SJCRH30 (cell line): ENCODE results near the gene S1PR2. TPM values are rescaled to one million over a fixed set of nuclear protein-coding genes. Genes with fewer than 3 reads are reported as not detected.
A peak's percentile ranks its signal among the peaks of the same experiment; 100 is the strongest.
"Not testable (repeated sequence)": the region's sequence is repeated elsewhere in the genome, so short reads cannot be mapped to it uniquely, and the experiment has no call there.

ENCODE experiments used
- DNase-seq, 2 experiments: peaks; one replicate each; pipeline ENCODE4 v3.0.0-alpha.2; 2015 to 2020
- H3K27ac ChIP-seq: fragments of 250-450 bp; sonication (Bioruptor Pico); 2 replicates; pipeline ENCODE4 v1.5.1; 2020; ENCODE audit warnings: mild to moderate bottlenecking, moderate library complexity
- H3K27me3 ChIP-seq: fragments of 250-450 bp; sonication (Bioruptor Pico); 2 replicates; pipeline ENCODE4 v1.5.1; 2020; ENCODE audit warnings: mild to moderate bottlenecking, moderate library complexity
- H3K36me3 ChIP-seq: fragments of 250-450 bp; sonication (Bioruptor Pico); 2 replicates; pipeline ENCODE4 v1.5.1; 2020; ENCODE audit warnings: mild to moderate bottlenecking, moderate library complexity
- H3K4me1 ChIP-seq: fragments of 250-450 bp; sonication (Bioruptor Pico); 2 replicates; pipeline ENCODE4 v1.5.1; 2020; ENCODE audit warnings: mild to moderate bottlenecking, moderate library complexity
- H3K4me3 ChIP-seq: fragments of 250-450 bp; sonication (Bioruptor Pico); 2 replicates; pipeline ENCODE4 v1.5.1; 2020; ENCODE audit warnings: mild to moderate bottlenecking, moderate library complexity
- H3K9me3 ChIP-seq: fragments of 250-450 bp; sonication (Bioruptor Pico); replicated peaks from 2 replicates; pipeline ENCODE4 v1.5.1; 2020; ENCODE audit warnings: mild to moderate bottlenecking, moderate library complexity
- total RNA-seq: library from RNA; depleted of rRNA; stranded (reverse); fragments of >200 nt; shearing (Covaris generic); gene quantifications from 2 replicates; pipeline ENCODE4 v1.2.3, GENCODE V29; 2014

The S1PR2 gene
- total RNA-seq, 1 experiment from 2014 or later, result 7.4 TPM

DNA sequence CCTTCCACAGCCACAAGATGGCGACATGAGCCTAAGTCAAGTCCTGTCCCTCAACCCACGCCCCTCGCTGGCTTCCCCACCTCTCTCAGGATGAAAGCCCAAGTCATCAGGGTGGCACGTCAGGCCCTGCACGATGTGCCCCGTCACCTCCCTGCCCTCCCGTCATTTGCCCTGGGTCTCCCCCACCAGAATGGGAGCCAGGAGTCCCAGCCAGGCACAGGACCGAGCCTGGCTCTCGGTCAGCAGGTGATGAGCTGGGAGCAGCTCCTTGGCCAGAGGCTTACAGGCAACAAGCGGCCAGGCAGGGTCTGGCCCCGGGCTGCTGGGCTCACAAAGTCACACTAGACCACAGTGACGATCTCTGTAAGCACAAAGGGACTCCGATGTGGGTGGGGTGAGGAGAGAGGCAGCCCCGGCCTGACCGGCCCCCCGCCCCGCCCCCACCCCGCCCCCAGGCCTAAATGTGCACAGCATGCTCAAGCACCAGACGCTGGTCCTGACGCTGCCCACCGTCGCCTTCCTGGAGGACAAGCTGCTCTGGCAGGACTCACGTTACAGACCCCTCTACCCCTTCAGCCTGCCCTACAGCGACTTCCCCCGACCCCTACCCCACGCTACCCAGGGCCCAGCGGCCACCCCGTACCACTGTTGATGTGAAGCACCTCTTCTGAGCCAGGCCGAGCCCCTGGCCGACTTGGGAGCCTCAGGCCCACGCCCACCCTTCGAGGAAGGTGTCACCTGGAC lies 28.2 kb upstream of the S1PR2 start:
- Histone ChIP-seq H3K4me3 (no peak overlapping the region), H3K4me1 (no peaks in the 10 kb centered on the region), H3K27me3 (no peaks in the 10 kb centered on the region), H3K27ac (no peak overlapping the region), H3K9me3 (no peaks in the 10 kb centered on the region), H3K36me3 (peaks cover 12% of the 10 kb centered on the region)
- peak; percentile 90 for DNase-seq

DNA sequence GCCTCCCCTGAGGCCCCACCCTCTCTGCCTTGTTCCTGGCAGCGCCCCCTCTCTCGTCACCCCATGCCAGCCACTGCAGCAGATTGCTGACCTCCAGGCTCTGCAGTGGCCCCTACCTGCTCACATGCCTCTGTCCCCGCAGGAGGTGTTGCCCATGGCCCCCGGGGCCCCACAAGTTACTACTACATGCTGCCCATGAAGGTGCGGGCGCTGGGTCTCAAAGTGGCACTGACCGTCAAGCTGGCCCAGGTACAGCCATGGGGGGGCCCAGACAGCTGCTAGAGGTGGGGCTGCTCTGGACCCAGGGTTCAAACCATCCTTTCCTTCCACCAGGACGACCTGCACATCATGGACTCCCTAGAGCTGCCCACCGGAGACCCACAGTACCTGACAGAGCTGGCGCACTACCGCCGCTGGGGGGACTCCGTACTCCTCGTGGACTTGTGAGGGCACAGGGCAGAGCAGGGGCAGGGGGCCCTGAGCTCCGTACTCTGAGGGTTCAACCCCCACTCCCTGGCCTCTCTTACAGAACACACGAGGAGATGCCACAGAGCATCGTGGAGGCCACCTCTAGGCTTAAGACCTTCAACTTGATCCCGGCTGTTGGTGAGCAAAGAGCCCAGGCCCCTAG lies 27.1 kb upstream of the S1PR2 start:
- Histone ChIP-seq H3K4me3 (no peak overlapping the region), H3K9me3 (no peaks in the 10 kb centered on the region)

DNA sequence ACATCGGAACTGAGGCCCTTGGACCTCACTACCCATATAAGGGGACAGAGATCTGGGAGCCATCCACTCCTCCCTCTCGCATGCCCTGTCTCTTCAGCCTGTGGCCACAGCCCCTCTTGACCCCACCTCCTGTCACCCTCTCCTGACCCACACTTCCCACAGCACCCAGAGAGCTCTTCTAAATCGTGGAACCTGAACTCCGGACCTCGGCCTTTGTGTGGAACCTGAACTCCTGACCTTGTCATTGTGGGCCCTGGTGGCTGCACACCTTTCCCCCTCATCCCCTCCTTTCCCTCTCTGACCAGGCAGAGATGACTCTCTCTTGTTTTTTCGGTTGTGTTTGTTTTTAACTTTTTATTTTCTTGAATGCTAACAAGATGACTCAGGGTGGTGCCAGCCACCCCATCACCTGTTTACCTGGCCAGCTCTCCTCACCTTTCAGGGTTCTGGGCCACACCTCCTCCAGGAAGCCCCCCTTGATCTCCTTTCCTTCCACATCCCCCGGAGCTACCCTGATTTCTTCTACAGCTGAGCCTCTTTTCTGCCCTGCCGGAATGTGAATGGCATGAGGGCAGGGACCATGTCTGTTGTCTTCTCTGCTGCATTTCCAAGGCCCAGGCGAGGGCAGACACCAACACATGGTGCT lies 26.0 kb upstream of the S1PR2 start:
- DNase-seq, result no peak
- Histone ChIP-seq H3K9me3 (no peaks in the 10 kb centered on the region), H3K4me1 (no peaks in the 10 kb centered on the region), H3K27me3 (no peaks in the 10 kb centered on the region), H3K27ac (no peak overlapping the region), H3K4me3 (no peak overlapping the region), H3K36me3 (peaks cover 12% of the 10 kb centered on the region)

More for the DNA sequence above, 27.1 kb upstream of the S1PR2 start:
- peaks cover 12% of the 10 kb centered on the region for H3K36me3 ChIP-seq
- no peaks in the 10 kb centered on the region for H3K27me3 ChIP-seq
- H3K27ac ChIP-seq, result no peak overlapping the region
- no peaks in the 10 kb centered on the region for H3K4me1 ChIP-seq
- no peak for DNase-seq

DNA sequence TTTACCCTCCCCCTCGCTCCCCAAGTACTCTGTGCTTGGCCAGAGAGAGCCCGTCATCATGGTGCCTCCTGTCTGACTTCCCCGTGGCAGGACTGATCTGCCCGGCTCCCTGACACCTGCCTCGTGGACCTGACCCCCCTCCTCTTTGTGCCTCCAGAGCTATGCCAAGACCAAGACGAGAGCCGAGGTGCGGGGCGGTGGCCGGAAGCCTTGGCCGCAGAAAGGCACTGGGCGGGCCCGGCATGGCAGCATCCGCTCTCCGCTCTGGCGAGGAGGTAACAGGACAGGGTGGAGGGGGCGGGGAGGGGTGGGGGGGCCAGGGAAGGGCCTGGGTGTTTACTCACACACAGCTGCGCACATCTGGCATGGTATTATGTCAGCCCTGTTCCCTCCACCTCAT lies 25.4 kb upstream of the S1PR2 start:
- H3K36me3 ChIP-seq, result peaks cover 12% of the 10 kb centered on the region
- H3K9me3 ChIP-seq, result no peaks in the 10 kb centered on the region
- H3K4me1 ChIP-seq, result no peaks in the 10 kb centered on the region
- no peak overlapping the region for H3K27ac ChIP-seq
- no peak for DNase-seq
- H3K27me3 ChIP-seq, result no peaks in the 10 kb centered on the region
- no peak overlapping the region for H3K4me3 ChIP-seq

DNA sequence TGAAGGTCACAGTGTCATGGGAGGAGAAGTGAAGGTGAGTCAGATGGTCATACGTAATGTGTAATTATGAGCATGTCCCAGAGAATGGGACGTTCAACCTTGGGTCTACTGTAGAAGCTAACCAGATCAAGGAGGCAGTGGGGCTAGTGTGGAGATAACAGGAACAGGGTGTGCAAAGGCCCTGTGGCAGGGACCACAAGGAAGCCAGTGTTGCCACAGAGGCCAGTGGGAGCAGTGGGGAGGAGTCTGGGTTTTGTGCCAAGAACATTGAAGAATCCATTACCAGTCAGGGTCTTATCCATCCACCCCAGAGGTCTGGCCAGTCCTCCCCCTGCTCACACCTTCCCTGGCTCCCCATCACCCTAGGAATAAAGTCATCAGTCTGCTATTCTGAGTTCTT lies 24.2 kb upstream of the S1PR2 start:
- H3K27me3 ChIP-seq, result no peaks in the 10 kb centered on the region
- no peak overlapping the region for H3K4me3 ChIP-seq
- no peaks in the 10 kb centered on the region for H3K9me3 ChIP-seq
- no peak for DNase-seq
- H3K27ac ChIP-seq, result no peak overlapping the region
- H3K36me3 ChIP-seq, result peaks cover 12% of the 10 kb centered on the region
- no peaks in the 10 kb centered on the region for H3K4me1 ChIP-seq

DNA sequence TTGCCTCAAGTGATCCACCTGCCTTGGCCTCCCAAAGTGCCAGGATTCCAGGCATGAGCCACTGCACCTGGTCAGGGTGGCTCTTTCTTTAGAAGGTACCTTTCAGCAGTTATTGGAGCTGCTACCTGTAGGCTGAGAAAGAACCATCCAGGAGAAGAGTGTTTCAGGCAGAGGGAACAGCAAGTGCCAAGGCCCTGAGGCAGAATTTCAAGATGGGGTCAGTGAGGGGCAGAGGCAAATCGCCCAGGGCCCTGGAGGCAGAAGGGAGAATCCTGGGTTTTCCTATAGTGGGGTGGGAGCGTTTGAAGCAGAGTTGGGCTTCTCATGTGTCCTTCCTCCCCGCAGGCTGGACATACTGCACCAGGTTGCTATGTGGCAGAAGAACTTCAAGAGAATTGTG lies 23.1 kb upstream of the S1PR2 start:
- H3K4me3 ChIP-seq, result no peak overlapping the region
- peaks cover 12% of the 10 kb centered on the region for H3K36me3 ChIP-seq
- no peaks in the 10 kb centered on the region for H3K4me1 ChIP-seq
- DNase-seq, result no peak
- no peak overlapping the region for H3K27ac ChIP-seq
- no peaks in the 10 kb centered on the region for H3K9me3 ChIP-seq
- no peaks in the 10 kb centered on the region for H3K27me3 ChIP-seq

DNA sequence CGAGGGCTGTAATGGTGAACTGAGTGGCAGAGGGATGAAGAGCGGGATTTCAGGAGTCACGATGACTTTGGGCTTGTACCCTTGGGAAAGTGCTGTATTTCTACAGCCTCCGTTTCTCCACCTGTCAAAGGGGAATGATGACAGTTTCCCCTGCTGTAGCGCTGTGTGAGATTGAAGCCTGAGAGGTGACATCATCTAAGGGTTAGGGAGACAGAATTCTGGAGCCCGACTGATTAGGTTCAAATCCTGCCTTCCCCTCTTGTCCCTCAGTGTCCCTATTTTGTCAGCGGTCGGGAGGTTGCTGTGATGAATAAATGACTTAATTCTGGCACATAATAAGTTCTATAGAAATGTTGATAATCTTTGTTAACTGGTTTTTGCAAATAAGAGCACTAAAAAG lies 21.6 kb upstream of the S1PR2 start:
- Histone ChIP-seq H3K36me3 (peaks cover 12% of the 10 kb centered on the region), H3K27ac (peak overlapping the region; percentile 57), H3K4me3 (peak overlapping the region; percentile 90), H3K9me3 (no peaks in the 10 kb centered on the region), H3K4me1 (no peaks in the 10 kb centered on the region), H3K27me3 (no peaks in the 10 kb centered on the region)
- no peak for DNase-seq

DNA sequence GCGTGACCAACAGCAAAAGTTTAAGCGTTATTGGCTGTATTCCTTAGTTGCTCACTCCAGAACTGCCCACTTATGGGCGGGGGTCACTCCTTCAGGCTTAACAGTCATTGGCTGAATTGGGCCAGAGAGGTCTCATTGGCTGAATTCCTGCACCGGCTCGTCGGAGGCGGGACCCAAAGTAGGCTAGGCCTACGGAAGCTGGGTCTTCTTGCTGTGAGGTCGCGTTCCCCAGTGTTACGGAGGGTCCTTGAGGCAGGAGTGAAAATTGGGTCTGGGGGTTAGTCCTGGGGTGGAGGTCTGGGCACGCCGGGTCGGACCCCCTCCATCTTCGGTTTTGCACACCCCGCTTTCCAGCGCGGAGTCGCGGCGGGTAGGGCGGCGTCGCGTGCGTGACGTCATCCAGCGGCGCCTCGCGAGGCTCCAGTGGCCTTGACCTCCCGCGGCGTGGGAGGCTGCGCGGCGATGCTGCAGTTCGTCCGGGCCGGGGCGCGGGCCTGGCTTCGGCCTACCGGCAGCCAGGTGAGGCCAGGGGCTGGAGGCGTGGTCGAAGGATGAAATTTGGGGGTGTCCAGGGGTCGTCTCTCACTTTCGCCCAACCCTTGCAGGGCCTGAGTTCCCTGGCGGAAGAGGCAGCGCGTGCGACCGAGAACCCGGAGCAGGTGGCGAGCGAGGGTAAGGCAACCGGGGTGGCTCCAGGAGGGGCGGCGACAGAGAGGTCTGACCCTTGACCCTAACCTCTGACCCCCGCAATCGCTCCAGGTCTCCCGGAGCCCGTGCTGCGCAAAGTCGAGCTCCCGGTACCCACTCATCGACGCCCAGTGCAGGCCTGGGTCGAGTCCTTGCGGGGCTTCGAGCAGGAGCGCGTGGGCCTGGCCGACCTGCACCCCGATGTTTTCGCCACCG lies 20.9 kb upstream of the S1PR2 start, which contains the start of gene MRPL4:
Gene MRPL4 (plus strand): TSS at position 423 of the 903 bp plus-strand sequence. CDS start 40 bp downstream, at position 463.
- Histone ChIP-seq H3K36me3 (peaks cover 12% of the 10 kb centered on the region), H3K27me3 (no peaks in the 10 kb centered on the region), H3K4me3 (peak within 1 kb of the TSS; percentile 90), H3K9me3 (no peaks in the 10 kb centered on the region), H3K27ac (peak within 1 kb of the TSS; percentile 57), H3K4me1 (no peaks in the 10 kb centered on the region)
- DNase-seq, result peak; percentile 97 to 98

DNA sequence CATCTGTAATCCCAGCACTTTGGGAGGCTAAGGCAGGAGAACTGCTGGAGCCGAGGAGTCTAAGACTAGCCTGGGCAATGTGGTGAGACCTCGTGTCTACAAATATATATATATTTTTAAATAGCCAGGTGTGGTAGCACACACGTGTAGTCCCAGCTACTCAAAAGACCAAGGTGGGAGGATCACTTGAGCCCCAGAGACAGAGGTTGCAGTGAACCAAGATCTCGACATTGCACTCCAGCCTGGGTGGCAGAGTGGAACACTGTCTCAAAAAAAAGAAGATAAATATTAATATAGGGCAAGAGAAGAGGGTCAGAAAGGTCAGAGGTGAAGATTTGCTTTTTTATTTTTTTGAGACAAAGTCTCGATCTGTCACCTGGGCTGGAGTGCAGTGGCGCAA lies 15.4 kb upstream of the S1PR2 start:
- Histone ChIP-seq H3K9me3 (no peaks in the 10 kb centered on the region), H3K4me3 (no peak overlapping the region), H3K27ac (no peak overlapping the region), H3K27me3 (no peaks in the 10 kb centered on the region), H3K4me1 (no peaks in the 10 kb centered on the region), H3K36me3 (no peaks in the 10 kb centered on the region)
- DNase-seq, result no peak

DNA sequence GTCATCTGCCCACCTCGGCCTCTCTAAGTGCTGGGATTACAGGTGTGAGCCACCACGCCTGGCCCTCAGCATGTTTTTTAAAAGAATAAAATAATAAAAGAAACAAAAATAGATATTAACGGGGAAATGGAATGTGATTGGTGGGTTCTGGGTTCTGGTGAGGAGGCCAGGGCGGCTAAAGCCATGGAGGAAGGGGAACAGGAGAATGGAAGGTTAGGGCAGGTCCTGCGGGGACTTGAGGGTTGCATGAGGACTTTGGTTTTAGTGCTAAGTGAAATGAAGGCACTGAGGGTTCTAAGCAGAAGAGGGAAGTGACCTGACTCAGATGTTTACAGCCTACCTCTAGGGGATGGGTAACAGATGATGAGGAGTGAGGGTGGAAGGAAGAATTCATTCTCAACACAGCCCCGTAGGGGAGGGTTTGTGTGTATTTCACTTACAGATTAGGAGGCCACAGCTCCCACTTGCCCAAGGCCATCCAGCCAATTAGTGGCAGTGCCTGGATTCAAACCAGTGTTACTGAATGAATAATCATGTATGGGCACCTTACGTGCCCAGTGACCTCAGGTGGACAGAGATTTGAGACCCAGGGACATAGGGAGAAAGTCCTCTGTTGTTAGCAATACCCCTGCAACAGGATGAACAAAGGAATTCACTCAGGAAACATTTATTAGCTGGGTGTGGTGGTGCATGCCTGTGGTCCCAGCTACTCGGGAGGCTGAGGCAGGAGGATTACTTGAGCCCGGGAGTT lies 14.2 kb upstream of the S1PR2 start:
- Histone ChIP-seq H3K27me3 (no peaks in the 10 kb centered on the region), H3K36me3 (no peaks in the 10 kb centered on the region), H3K27ac (no peak overlapping the region), H3K9me3 (no peaks in the 10 kb centered on the region), H3K4me1 (no peaks in the 10 kb centered on the region), H3K4me3 (no peak overlapping the region)
- DNase-seq, result no peak

DNA sequence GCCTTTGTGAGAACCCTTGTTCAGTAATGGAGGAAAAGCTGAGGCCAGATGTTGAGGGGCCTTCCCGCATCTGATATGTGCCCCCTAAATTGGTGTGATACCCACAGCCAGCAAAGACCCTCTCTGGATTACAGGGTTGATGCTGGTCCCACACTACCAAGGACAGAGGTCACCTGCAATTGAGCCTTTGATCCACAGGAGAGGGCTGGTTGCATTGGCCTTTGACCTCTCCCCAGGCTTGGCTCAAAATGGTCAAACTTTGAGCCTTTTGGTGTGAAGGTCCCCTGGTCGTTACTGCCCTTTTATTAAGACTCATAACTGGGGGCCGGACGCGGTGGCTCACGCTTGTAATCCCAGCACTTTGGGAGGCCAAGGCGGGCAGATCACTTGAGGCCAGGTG lies 12.5 kb upstream of the S1PR2 start:
- no peaks in the 10 kb centered on the region for H3K27me3 ChIP-seq
- H3K4me3 ChIP-seq, result no peak overlapping the region
- H3K4me1 ChIP-seq, result no peaks in the 10 kb centered on the region
- DNase-seq, result no peak
- no peaks in the 10 kb centered on the region for H3K9me3 ChIP-seq
- H3K36me3 ChIP-seq, result no peaks in the 10 kb centered on the region
- no peak overlapping the region for H3K27ac ChIP-seq

DNA sequence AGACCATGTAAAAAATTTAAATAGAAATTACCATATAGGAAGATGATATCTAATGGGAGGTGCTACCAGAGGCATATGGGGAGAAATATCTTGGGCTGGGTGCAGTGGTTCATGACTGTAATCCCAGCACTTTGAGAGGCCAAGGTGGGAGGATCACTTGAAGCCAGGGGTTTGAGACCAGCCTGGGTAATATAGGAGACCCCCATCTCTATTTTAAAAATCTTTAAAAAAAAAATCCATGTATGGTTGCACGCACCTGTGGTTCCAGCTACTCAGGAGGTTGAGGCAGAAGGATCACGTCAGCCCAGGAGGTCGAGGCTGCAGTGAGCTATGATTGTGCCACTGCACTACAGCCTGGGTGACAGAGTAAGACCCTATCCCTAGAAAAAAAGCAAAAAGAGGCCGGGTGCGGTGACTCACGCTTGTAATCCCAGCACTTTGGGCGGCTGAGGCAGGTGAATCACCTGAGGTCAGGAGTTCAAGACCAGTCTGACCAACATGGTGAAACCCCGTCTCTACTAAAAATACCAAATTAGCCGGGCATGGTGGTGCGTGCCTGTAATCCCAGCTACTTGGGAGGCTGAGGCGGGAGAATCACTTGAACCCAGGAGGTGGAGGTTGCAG lies 10.8 kb upstream of the S1PR2 start:
- H3K36me3 ChIP-seq, H3K4me1 ChIP-seq, DNase-seq: not testable (repeated sequence)

DNA sequence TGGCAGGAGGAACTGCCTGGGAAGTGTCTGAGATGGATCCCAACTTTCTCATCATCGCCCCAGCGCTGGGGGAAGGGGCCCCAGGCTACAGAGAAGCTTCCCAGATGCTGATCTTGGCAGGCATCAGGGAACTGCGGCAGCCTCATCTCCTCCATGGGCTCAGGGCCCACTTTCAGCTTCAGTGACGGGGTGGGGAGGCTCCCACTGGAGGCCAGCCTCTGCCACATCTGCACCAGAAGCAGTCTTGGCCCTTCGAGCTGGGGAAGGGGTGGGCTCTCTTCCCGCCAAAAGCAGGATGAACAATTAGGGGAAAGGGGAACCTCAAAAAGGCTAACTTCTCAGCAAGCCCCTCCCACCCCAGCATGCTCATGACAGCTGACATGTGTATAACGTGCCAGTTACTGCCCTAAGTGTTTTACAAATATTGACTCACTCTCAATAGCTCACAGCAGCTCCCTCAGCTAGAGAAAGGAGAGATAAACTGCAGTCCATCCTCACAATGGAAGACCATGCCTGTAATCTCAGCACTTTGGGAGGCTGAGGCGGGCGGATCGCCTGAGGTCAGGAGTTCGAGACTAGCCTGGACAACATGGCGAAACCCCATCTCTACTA lies 7.1 kb upstream of the S1PR2 start:
- Histone ChIP-seq H3K36me3 (no peaks in the 10 kb centered on the region), H3K27ac (no peak overlapping the region), H3K27me3 (no peaks in the 10 kb centered on the region), H3K4me1 (peaks cover 3% of the 10 kb centered on the region; the same call in 1 of the 2 replicates), H3K4me3 (no peak overlapping the region), H3K9me3 (no peaks in the 10 kb centered on the region)
- DNase-seq, result no peak

More for the DNA sequence above, 10.8 kb upstream of the S1PR2 start:
- H3K9me3 ChIP-seq, H3K27me3 ChIP-seq, H3K27ac ChIP-seq, H3K4me3 ChIP-seq: not testable (repeated sequence)
